Naive thymus-derived CD4-positive, alpha-beta T cell (primary cell): ENCODE results near the gene SMTNL2. TPM values are rescaled to one million over a fixed set of nuclear protein-coding genes. Genes with fewer than 3 reads are reported as not detected.

ENCODE experiments used
- ATAC-seq: fragments of 150-1000 bp; cut with Tn5 transposase; 2 replicates; pipeline ENCODE4 v1.10.0; 2021; ENCODE audit warnings: mild to moderate bottlenecking, moderate library complexity
- CTCF ChIA-PET: fragments of 350-600 bp; sonication (Branson Sonifier 250); formaldehyde crosslinking; loops from one replicate; lab custom pipeline; 2021; ENCODE audit warnings: antibody characterized with exemption; lab: Charles Lee
- POLR2A ChIA-PET: fragments of 350-600 bp; sonication (Branson Sonifier 250); formaldehyde crosslinking; loops from one replicate; lab custom pipeline; 2021; ENCODE audit warnings: antibody characterized with exemption, inconsistent platforms; lab: Charles Lee
- DNase-seq, 9 donors: peaks; one replicate each; pipeline versions ENCODE4 v3.0.0 to v3.0.0-alpha.2; 2020 to 2022; ENCODE audit warnings: mixed read lengths in 1 of 9
- H3K27ac ChIP-seq: one replicate; pipeline ENCODE4 v1.7.0; 2013; ENCODE audit warnings: mild to moderate bottlenecking, low read depth, low read length, moderate library complexity
- H3K27me3 ChIP-seq, 2 donors: one replicate each; pipeline ENCODE4 v1.7.0; 2013; ENCODE audit warnings: low read length in 2 of 2, mild to moderate bottlenecking in 2 of 2, moderate library complexity in 2 of 2; ENCODE audit not compliant: control insufficient read depth in 2 of 2, insufficient read depth in 2 of 2
- H3K36me3 ChIP-seq, 3 experiments: 1 replicate in 2 of 3; 2 replicates in 1 of 3; pipeline ENCODE4 v1.7.0; 2013; ENCODE audit warnings: low read length in 3 of 3, mild to moderate bottlenecking in 3 of 3, moderate library complexity in 1 of 3; ENCODE audit not compliant: insufficient read depth in 3 of 3, control insufficient read depth in 2 of 3
- H3K4me1 ChIP-seq, 2 donors: one replicate each; pipeline ENCODE4 v1.7.0; 2013; ENCODE audit warnings: low read length in 2 of 2, mild to moderate bottlenecking in 2 of 2, moderate library complexity in 1 of 2; ENCODE audit not compliant: control insufficient read depth in 2 of 2, insufficient read depth in 2 of 2
- H3K4me3 ChIP-seq: 2 replicates; pipeline ENCODE4 v1.7.0; 2013; ENCODE audit warnings: mild to moderate bottlenecking, low read length
- H3K9me3 ChIP-seq, 3 experiments: 1 replicate in 2 of 3; 2 replicates in 1 of 3; pipeline ENCODE4 v1.7.0; 2013; ENCODE audit warnings: low read length in 3 of 3; ENCODE audit not compliant: control insufficient read depth in 2 of 3
- H3K27ac Mint-ChIP-seq, 9 donors: one replicate each; pipeline ENCODE4 v1.8.0; 2020 to 2022; ENCODE audit warnings: mixed read lengths in 9 of 9, mild to moderate bottlenecking in 8 of 9, moderate library complexity in 5 of 9, inconsistent platforms in 2 of 9
- H3K27me3 Mint-ChIP-seq, 5 donors: one replicate each; pipeline ENCODE4 v1.8.0; 2021 to 2022; ENCODE audit warnings: mixed read lengths in 5 of 5, mild to moderate bottlenecking in 1 of 5
- H3K36me3 Mint-ChIP-seq, 5 donors: one replicate each; pipeline ENCODE4 v1.8.0; 2020 to 2022; ENCODE audit warnings: mixed read lengths in 5 of 5, mild to moderate bottlenecking in 3 of 5, inconsistent platforms in 1 of 5
- H3K4me1 Mint-ChIP-seq, 7 donors: one replicate each; pipeline ENCODE4 v1.8.0; 2020 to 2022; ENCODE audit warnings: mixed read lengths in 7 of 7, mild to moderate bottlenecking in 3 of 7, inconsistent platforms in 1 of 7
- H3K4me3 Mint-ChIP-seq, 10 donors: one replicate each; pipeline ENCODE4 v1.8.0; 2020 to 2022; ENCODE audit warnings: mild to moderate bottlenecking in 10 of 10, mixed read lengths in 10 of 10, moderate library complexity in 6 of 10, inconsistent platforms in 2 of 10
- H3K9me3 Mint-ChIP-seq, 11 donors: one replicate each; pipeline ENCODE4 v1.8.0; 2020 to 2022; ENCODE audit warnings: mixed read lengths in 11 of 11, mild to moderate bottlenecking in 4 of 11, inconsistent platforms in 1 of 11, moderate library complexity in 1 of 11
- intact Hi-C, 2 donors: fragments of 100-400 bp; cut with micrococcal nuclease; formaldehyde crosslinking; loops; one replicate each; pipeline ENCODE4 v1.15.1; 2023
- polyA plus RNA-seq, 2 donors: library from polyadenylated mRNA; unstranded; fragments of 300-500 nt; fragmentation: Illumina TruSeq; gene quantifications; one replicate each; pipeline ENCODE4 v1.2.3, GENCODE V29; 2021
- total RNA-seq, 6 experiments: library from RNA in 5 of 6; stranded (reverse) in 5 of 6; gene quantifications; 1 replicate in 5 of 6; 2 replicates in 1 of 6; pipeline ENCODE4 v1.2.3 and lab custom pipeline; 2021 to 2026

SMTNL2 gene
- total and polyA plus RNA-seq, 7 experiments from 2014 or later: not detected

DNA sequence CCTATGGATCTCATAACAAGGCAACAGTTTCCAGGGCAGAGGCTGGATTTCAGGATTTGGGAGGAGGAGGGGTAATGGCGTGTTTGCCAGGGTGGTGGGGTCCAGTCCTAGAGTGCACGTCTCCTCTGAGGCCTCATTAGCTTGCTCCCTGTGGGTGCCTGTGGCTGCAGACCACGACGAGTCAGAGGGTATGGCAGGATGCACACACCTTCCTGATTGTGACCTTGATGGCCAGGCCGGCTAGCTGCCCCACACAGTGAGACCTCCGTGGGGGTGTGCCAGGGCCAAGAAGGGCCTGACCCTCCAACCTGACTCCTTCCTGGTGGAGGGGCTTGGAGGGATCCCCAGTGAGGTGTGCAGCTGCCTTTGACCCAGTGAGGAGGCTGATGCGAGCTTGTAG, 4.0 kb upstream of the SMTNL2 start:
- Mint-ChIP-seq H3K9me3 (peaks cover 0 to 2% (median 0%) of the 10 kb centered on the region in 11 donors), H3K4me1 (peaks cover 2 to 10% (median 5%) of the 10 kb centered on the region in 7 donors), H3K4me3 (no peak overlapping the region), H3K27ac (no peak overlapping the region), H3K36me3 (no peaks in the 10 kb centered on the region), H3K27me3 (peaks cover 14 to 38% (median 27%) of the 10 kb centered on the region in 5 donors)
- Histone ChIP-seq H3K27me3 (peaks cover 0 to 5% of the 10 kb centered on the region in 2 donors), H3K4me1 (no peaks in the 10 kb centered on the region), H3K27ac (no peak overlapping the region), H3K36me3 (no peaks in the 10 kb centered on the region), H3K4me3 (no peak overlapping the region), H3K9me3 (no peaks in the 10 kb centered on the region)
- intact Hi-C loops: no loop called here
- POLR2A ChIA-PET: no interaction called here
- ATAC-seq: no peak
- DNase-seq: no peak
- CTCF ChIA-PET: no interaction called here

DNA sequence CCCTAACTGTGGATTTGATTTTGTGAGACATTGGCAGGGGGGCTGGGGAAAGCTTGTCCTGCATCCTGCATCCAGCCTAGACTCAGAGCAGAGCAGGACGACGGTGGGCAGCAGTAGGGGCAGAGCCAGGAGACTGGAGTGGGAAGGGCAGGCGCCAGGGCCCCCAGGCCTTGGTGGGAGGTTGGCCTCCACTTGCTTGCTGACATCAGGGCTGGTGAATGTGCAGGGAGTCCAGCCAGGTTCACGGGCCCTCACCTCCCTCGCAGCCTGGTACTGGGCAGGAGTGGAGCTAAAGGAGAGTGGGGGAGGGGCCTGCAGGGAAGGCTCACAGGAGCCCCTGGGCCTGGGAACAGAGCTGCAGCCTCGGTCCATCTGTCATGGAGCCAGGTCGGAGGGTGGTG, 2.2 kb upstream of the SMTNL2 start:
- Histone ChIP-seq H3K36me3 (no peaks in the 10 kb centered on the region), H3K4me3 (no peak overlapping the region), H3K27me3 (peaks cover 0 to 5% of the 10 kb centered on the region in 2 donors), H3K9me3 (no peaks in the 10 kb centered on the region), H3K4me1 (no peaks in the 10 kb centered on the region), H3K27ac (no peak overlapping the region)
- no peak for ATAC-seq
- Mint-ChIP-seq H3K36me3 (no peaks in the 10 kb centered on the region), H3K27me3 (peaks cover 27 to 50% (median 34%) of the 10 kb centered on the region in 5 donors), H3K4me1 (peaks cover 2 to 11% (median 5%) of the 10 kb centered on the region in 7 donors), H3K4me3 (no peak overlapping the region), H3K27ac (no peak overlapping the region), H3K9me3 (peaks cover 0 to 2% (median 0%) of the 10 kb centered on the region in 11 donors)
- intact Hi-C loops: no loop called here
- ChIA-PET POLR2A (no interaction called here), CTCF (no interaction called here)
- DNase-seq: no peak

GRCh38 chr17:4582691-4583090, 1.6 kb upstream of the SMTNL2 start:
- H3K27me3 Mint-ChIP-seq: peaks cover 27 to 50% (median 34%) of the 10 kb centered on the region in 5 donors
- peaks cover 0 to 5% of the 10 kb centered on the region in 2 donors for H3K27me3 ChIP-seq
- POLR2A ChIA-PET: no interaction called here
- ATAC-seq: no peak
- H3K9me3 Mint-ChIP-seq: peaks cover 0 to 2% (median 0%) of the 10 kb centered on the region in 11 donors
- H3K4me3 Mint-ChIP-seq: no peak overlapping the region
- no peak overlapping the region for H3K27ac ChIP-seq
- CTCF ChIA-PET: no interaction called here
- intact Hi-C loops: no loop called here
- peaks cover 2 to 11% (median 5%) of the 10 kb centered on the region in 7 donors for H3K4me1 Mint-ChIP-seq
- DNase-seq: no peak
- no peaks in the 10 kb centered on the region for H3K4me1 ChIP-seq
- no peaks in the 10 kb centered on the region for H3K9me3 ChIP-seq
- H3K36me3 ChIP-seq: no peaks in the 10 kb centered on the region
- no peak overlapping the region for H3K27ac Mint-ChIP-seq
- no peaks in the 10 kb centered on the region for H3K36me3 Mint-ChIP-seq
- no peak overlapping the region for H3K4me3 ChIP-seq

- H3K9me3 Mint-ChIP-seq: peaks cover 0 to 2% (median 0%) of the 10 kb centered on the region in 11 donors
- H3K9me3 ChIP-seq: no peaks in the 10 kb centered on the region
- no peak overlapping the region for H3K4me3 ChIP-seq
- ATAC-seq (no peak), DNase-seq (no peak)
- no peaks in the 10 kb centered on the region for H3K36me3 Mint-ChIP-seq
- H3K27me3 Mint-ChIP-seq: peaks cover 27 to 50% (median 34%) of the 10 kb centered on the region in 5 donors
- CTCF ChIA-PET: no interaction called here
- peaks cover 0 to 5% of the 10 kb centered on the region in 2 donors for H3K27me3 ChIP-seq
- no peaks in the 10 kb centered on the region for H3K4me1 ChIP-seq
- intact Hi-C loops: no loop called here
- no peaks in the 10 kb centered on the region for H3K36me3 ChIP-seq
- H3K4me3 Mint-ChIP-seq: peak overlapping the region in 6 of 10 donors; percentile 42 to 85 (median 76)
- no peak overlapping the region for H3K27ac Mint-ChIP-seq
- no peak overlapping the region for H3K27ac ChIP-seq
- POLR2A ChIA-PET: no interaction called here
- peaks cover 2 to 11% (median 5%) of the 10 kb centered on the region in 7 donors for H3K4me1 Mint-ChIP-seq
These were observed 1.1 kb upstream of the SMTNL2 start for GRCh38 chr17:4583206-4583605.

GRCh38 chr17:4583782-4584100, 588 bp upstream of the SMTNL2 start:
- H3K9me3 ChIP-seq: no peaks in the 10 kb centered on the region

GRCh38 chr17:4584917-4585637, 748 bp downstream of the SMTNL2 start:
- peak overlapping the region in 8 of 10 donors; percentile 27 to 83 (median 52) for H3K4me3 Mint-ChIP-seq
- H3K27me3 ChIP-seq: peaks cover 0 to 5% of the 10 kb centered on the region in 2 donors
- no peaks in the 10 kb centered on the region for H3K36me3 ChIP-seq
- H3K36me3 Mint-ChIP-seq: no peaks in the 10 kb centered on the region
- H3K4me3 ChIP-seq: no peak overlapping the region
- POLR2A ChIA-PET: no interaction called here
- CTCF ChIA-PET: no interaction called here
- no peak overlapping the region for H3K27ac Mint-ChIP-seq
- peaks cover 27 to 50% (median 34%) of the 10 kb centered on the region in 5 donors for H3K27me3 Mint-ChIP-seq
- peaks cover 2 to 11% (median 5%) of the 10 kb centered on the region in 7 donors for H3K4me1 Mint-ChIP-seq
- H3K27ac ChIP-seq: no peak overlapping the region
- no peaks in the 10 kb centered on the region for H3K9me3 ChIP-seq
- no peak for ATAC-seq
- intact Hi-C loops: no loop called here
- no peaks in the 10 kb centered on the region for H3K4me1 ChIP-seq
- DNase-seq: no peak
- peaks cover 0 to 2% (median 0%) of the 10 kb centered on the region in 11 donors for H3K9me3 Mint-ChIP-seq

More at GRCh38 chr17:4583782-4584100, 588 bp upstream of the SMTNL2 start:
- ChIA-PET CTCF (no interaction called here), POLR2A (no interaction called here)
- H3K4me1 Mint-ChIP-seq: peaks cover 2 to 11% (median 5%) of the 10 kb centered on the region in 7 donors
- H3K4me1 ChIP-seq: no peaks in the 10 kb centered on the region
- H3K27ac ChIP-seq: no peak overlapping the region
- ATAC-seq (peak; percentile 66), DNase-seq (no peak)
- H3K36me3 ChIP-seq: no peaks in the 10 kb centered on the region
- H3K4me3 ChIP-seq: no peak overlapping the region
- intact Hi-C loops: no loop called here
- peaks cover 27 to 50% (median 34%) of the 10 kb centered on the region in 5 donors for H3K27me3 Mint-ChIP-seq
- H3K36me3 Mint-ChIP-seq: no peaks in the 10 kb centered on the region
- H3K9me3 Mint-ChIP-seq: peaks cover 0 to 2% (median 0%) of the 10 kb centered on the region in 11 donors
- H3K4me3 Mint-ChIP-seq: peak overlapping the region; percentile 41 to 88 (median 80)
- peaks cover 0 to 5% of the 10 kb centered on the region in 2 donors for H3K27me3 ChIP-seq
- peak overlapping the region in 1 of 9 donors; percentile 33 for H3K27ac Mint-ChIP-seq
